ENCODE data around the gene FAM135A. TPM values are rescaled to one million over a fixed set of nuclear protein-coding genes. Genes with fewer than 3 reads are reported as not detected.
"Not testable (repeated sequence)": the region's sequence is repeated elsewhere in the genome, so short reads cannot be mapped to it uniquely, and the experiment has no call there.

FAM135A gene
- total RNA-seq, 1 donor from 2014 or later: 14.1 TPM

- DNase-seq (ENCODE audit: extremely low read depth, low read depth, low spot score): not testable (repeated sequence)
These were observed 194.1 kb downstream of the FAM135A start for GRCh38 chr6:70607371-70607770.

GRCh38 chr6:70609181-70609580 lies 195.9 kb downstream of the FAM135A start:
- DNase-seq (ENCODE audit: extremely low read depth, low read depth, low spot score): not testable (repeated sequence)

Other genes starting within 250 kb of the FAM135A start
- gene COL9A1, start 110.4 kb upstream of the FAM135A start, total RNA-seq: not detected in 2 replicates
- gene SDHAF4, start 153.4 kb downstream of the FAM135A start, total RNA-seq: 5.3 and 8.1 TPM in 2 replicates